HepG2 (cell line): ENCODE data around the gene HLF.

Experiments used
- CBX5 ChIP-seq: sonication (generic); formaldehyde crosslinking; IDR thresholded peaks from 2 replicates; pipeline ENCODE4 v1.4.0; 2020; ENCODE audit warnings: missing genetic modification reagents, borderline replicate concordance
- EP300 ChIP-seq, 3 experiments: sonication (generic) in 1 of 3; formaldehyde crosslinking in 1 of 3; IDR thresholded peaks; 2 replicates each; pipeline versions ENCODE4 v1.5.1 to v1.6.1; 2011 to 2020; ENCODE audit warnings: low read depth in 2 of 3, low read length in 2 of 3, borderline replicate concordance in 1 of 3, improper control_type of control experiment in 1 of 3, mild to moderate bottlenecking in 1 of 3, missing genetic modification reagents in 1 of 3, moderate library complexity in 1 of 3
- EZH2 ChIP-seq: conservative IDR thresholded peaks from 2 replicates; pipeline ENCODE4 v1.6.1; 2012; ENCODE audit warnings: mild to moderate bottlenecking, low read depth, low read length, moderate library complexity
- KDM1A ChIP-seq: IDR thresholded peaks from 2 replicates; pipeline ENCODE4 v1.6.1; 2016; ENCODE audit warnings: missing compliant biosample characterization
- RARG ChIP-seq: sonication (generic); formaldehyde crosslinking; IDR thresholded peaks from 2 replicates; pipeline ENCODE4 v1.4.0; 2020; ENCODE audit warnings: low read depth, mild to moderate bottlenecking, missing genetic modification reagents
- STAT5B ChIP-seq: sonication (generic); formaldehyde crosslinking; IDR thresholded peaks from 2 replicates; pipeline ENCODE4 v1.4.0; 2020; ENCODE audit warnings: missing genetic modification reagents
- ZFP36 ChIP-seq: fragments of 150-350 bp; IDR thresholded peaks from 2 replicates; pipeline ENCODE4 v1.6.1; 2018; ENCODE audit warnings: borderline replicate concordance, low read length, low read depth; ENCODE audit not compliant: partially characterized antibody
- ZNF790 ChIP-seq: sonication (generic); formaldehyde crosslinking; IDR thresholded peaks from 2 replicates; pipeline ENCODE4 v1.8.0; 2022; ENCODE audit warnings: missing genetic modification reagents, mild to moderate bottlenecking, borderline replicate concordance
- TF ChIP-seq, protein P1 (sequence below): sonication (generic); formaldehyde crosslinking; conservative IDR thresholded peaks from 2 replicates; pipeline ENCODE4 v1.5.0; 2020; ENCODE audit warnings: missing genetic modification reagents
- TF ChIP-seq, protein P2 (sequence below): sonication (generic); formaldehyde crosslinking; IDR thresholded peaks from 2 replicates; pipeline ENCODE4 v1.9.0; 2022; ENCODE audit warnings: missing genetic modification reagents, mild to moderate bottlenecking, borderline replicate concordance
- TF ChIP-seq, protein P3 (sequence below): sonication (generic); formaldehyde crosslinking; IDR thresholded peaks from 2 replicates; pipeline ENCODE4 v1.5.0; 2020; ENCODE audit warnings: mild to moderate bottlenecking, missing genetic modification reagents, moderate library complexity
- TF ChIP-seq, protein P4 (sequence below): sonication (generic); formaldehyde crosslinking; IDR thresholded peaks from 2 replicates; pipeline ENCODE4 v1.4.0; 2020; ENCODE audit warnings: missing genetic modification reagents
- TF ChIP-seq, protein P5 (sequence below): sonication (generic); formaldehyde crosslinking; IDR thresholded peaks from 2 replicates; pipeline ENCODE4 v1.5.0; 2020; ENCODE audit warnings: missing genetic modification reagents

DNA sequence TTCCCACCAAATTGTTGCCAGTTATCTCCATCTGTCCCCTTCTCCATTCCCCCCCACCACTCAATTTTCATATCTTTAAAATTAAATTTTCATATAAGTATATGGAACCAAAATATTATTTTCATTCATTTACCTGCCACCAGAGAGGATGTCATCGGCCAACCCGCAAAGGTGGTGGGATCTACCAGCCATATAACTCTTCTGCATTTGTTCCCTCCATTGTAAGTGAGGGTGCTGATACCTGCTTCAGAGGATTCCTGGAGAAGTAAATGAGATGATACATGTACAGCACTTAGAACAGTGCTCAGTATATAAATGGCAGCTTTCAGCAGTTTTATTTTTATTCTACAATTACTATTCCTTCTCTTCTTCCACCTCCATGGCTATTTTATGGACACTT is 15.0 kb downstream of the HLF start:
- TF ChIP-seq, protein P1, sequence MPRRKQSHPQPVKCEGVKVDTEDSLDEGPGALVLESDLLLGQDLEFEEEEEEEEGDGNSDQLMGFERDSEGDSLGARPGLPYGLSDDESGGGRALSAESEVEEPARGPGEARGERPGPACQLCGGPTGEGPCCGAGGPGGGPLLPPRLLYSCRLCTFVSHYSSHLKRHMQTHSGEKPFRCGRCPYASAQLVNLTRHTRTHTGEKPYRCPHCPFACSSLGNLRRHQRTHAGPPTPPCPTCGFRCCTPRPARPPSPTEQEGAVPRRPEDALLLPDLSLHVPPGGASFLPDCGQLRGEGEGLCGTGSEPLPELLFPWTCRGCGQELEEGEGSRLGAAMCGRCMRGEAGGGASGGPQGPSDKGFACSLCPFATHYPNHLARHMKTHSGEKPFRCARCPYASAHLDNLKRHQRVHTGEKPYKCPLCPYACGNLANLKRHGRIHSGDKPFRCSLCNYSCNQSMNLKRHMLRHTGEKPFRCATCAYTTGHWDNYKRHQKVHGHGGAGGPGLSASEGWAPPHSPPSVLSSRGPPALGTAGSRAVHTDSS (CRISPR knock-in tag), result no peak
- TF ChIP-seq, protein P2, sequence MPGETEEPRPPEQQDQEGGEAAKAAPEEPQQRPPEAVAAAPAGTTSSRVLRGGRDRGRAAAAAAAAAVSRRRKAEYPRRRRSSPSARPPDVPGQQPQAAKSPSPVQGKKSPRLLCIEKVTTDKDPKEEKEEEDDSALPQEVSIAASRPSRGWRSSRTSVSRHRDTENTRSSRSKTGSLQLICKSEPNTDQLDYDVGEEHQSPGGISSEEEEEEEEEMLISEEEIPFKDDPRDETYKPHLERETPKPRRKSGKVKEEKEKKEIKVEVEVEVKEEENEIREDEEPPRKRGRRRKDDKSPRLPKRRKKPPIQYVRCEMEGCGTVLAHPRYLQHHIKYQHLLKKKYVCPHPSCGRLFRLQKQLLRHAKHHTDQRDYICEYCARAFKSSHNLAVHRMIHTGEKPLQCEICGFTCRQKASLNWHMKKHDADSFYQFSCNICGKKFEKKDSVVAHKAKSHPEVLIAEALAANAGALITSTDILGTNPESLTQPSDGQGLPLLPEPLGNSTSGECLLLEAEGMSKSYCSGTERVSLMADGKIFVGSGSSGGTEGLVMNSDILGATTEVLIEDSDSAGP (CRISPR knock-in tag), result no peak
- TF ChIP-seq RARG (CRISPR knock-in tag) (no peak), KDM1A (CRISPR knock-in tag) (no peak), ZFP36 (no peak), ZNF790 (CRISPR knock-in tag) (no peak), STAT5B (no peak), EP300 (IDR thresholded peaks at IDR 0.05; ENCODE audit: low read depth in 2 of 2, low read length in 2 of 2) (no peak), EP300 (CRISPR knock-in tag; IDR thresholded peaks at IDR 0.05; ENCODE audit: borderline replicate concordance) (no peak), EZH2 (no peak), CBX5 (CRISPR knock-in tag) (no peak)
- TF ChIP-seq, protein P3, sequence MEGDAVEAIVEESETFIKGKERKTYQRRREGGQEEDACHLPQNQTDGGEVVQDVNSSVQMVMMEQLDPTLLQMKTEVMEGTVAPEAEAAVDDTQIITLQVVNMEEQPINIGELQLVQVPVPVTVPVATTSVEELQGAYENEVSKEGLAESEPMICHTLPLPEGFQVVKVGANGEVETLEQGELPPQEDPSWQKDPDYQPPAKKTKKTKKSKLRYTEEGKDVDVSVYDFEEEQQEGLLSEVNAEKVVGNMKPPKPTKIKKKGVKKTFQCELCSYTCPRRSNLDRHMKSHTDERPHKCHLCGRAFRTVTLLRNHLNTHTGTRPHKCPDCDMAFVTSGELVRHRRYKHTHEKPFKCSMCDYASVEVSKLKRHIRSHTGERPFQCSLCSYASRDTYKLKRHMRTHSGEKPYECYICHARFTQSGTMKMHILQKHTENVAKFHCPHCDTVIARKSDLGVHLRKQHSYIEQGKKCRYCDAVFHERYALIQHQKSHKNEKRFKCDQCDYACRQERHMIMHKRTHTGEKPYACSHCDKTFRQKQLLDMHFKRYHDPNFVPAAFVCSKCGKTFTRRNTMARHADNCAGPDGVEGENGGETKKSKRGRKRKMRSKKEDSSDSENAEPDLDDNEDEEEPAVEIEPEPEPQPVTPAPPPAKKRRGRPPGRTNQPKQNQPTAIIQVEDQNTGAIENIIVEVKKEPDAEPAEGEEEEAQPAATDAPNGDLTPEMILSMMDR (CRISPR knock-in tag), result no peak
- TF ChIP-seq, protein P4, sequence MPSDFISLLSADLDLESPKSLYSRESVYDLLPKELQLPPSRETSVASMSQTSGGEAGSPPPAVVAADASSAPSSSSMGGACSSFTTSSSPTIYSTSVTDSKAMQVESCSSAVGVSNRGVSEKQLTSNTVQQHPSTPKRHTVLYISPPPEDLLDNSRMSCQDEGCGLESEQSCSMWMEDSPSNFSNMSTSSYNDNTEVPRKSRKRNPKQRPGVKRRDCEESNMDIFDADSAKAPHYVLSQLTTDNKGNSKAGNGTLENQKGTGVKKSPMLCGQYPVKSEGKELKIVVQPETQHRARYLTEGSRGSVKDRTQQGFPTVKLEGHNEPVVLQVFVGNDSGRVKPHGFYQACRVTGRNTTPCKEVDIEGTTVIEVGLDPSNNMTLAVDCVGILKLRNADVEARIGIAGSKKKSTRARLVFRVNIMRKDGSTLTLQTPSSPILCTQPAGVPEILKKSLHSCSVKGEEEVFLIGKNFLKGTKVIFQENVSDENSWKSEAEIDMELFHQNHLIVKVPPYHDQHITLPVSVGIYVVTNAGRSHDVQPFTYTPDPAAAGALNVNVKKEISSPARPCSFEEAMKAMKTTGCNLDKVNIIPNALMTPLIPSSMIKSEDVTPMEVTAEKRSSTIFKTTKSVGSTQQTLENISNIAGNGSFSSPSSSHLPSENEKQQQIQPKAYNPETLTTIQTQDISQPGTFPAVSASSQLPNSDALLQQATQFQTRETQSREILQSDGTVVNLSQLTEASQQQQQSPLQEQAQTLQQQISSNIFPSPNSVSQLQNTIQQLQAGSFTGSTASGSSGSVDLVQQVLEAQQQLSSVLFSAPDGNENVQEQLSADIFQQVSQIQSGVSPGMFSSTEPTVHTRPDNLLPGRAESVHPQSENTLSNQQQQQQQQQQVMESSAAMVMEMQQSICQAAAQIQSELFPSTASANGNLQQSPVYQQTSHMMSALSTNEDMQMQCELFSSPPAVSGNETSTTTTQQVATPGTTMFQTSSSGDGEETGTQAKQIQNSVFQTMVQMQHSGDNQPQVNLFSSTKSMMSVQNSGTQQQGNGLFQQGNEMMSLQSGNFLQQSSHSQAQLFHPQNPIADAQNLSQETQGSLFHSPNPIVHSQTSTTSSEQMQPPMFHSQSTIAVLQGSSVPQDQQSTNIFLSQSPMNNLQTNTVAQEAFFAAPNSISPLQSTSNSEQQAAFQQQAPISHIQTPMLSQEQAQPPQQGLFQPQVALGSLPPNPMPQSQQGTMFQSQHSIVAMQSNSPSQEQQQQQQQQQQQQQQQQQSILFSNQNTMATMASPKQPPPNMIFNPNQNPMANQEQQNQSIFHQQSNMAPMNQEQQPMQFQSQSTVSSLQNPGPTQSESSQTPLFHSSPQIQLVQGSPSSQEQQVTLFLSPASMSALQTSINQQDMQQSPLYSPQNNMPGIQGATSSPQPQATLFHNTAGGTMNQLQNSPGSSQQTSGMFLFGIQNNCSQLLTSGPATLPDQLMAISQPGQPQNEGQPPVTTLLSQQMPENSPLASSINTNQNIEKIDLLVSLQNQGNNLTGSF, result no peak
- TF ChIP-seq, protein P5, sequence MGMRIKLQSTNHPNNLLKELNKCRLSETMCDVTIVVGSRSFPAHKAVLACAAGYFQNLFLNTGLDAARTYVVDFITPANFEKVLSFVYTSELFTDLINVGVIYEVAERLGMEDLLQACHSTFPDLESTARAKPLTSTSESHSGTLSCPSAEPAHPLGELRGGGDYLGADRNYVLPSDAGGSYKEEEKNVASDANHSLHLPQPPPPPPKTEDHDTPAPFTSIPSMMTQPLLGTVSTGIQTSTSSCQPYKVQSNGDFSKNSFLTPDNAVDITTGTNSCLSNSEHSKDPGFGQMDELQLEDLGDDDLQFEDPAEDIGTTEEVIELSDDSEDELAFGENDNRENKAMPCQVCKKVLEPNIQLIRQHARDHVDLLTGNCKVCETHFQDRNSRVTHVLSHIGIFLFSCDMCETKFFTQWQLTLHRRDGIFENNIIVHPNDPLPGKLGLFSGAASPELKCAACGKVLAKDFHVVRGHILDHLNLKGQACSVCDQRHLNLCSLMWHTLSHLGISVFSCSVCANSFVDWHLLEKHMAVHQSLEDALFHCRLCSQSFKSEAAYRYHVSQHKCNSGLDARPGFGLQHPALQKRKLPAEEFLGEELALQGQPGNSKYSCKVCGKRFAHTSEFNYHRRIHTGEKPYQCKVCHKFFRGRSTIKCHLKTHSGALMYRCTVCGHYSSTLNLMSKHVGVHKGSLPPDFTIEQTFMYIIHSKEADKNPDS (CRISPR knock-in tag), result no peak
